GM10266 (cell line): ENCODE results near the gene BLMH.

Source experiments
- DNase-seq: peaks from one replicate; pipeline ENCODE4 v3.0.0; 2012; ENCODE audit errors: extremely low spot score
- TF ChIP-seq, protein P1 (sequence below): IDR thresholded peaks from 2 replicates; pipeline ENCODE4 v1.5.1; 2012; ENCODE audit warnings: mild to moderate bottlenecking, low read depth; ENCODE audit not compliant: control insufficient read depth, insufficient read depth; ENCODE audit errors: missing control alignments

The BLMH gene

GRCh38 chr17:30217746-30218245, 73.9 kb downstream of the BLMH start:
- no peak for DNase-seq
- TF ChIP-seq, protein P1, sequence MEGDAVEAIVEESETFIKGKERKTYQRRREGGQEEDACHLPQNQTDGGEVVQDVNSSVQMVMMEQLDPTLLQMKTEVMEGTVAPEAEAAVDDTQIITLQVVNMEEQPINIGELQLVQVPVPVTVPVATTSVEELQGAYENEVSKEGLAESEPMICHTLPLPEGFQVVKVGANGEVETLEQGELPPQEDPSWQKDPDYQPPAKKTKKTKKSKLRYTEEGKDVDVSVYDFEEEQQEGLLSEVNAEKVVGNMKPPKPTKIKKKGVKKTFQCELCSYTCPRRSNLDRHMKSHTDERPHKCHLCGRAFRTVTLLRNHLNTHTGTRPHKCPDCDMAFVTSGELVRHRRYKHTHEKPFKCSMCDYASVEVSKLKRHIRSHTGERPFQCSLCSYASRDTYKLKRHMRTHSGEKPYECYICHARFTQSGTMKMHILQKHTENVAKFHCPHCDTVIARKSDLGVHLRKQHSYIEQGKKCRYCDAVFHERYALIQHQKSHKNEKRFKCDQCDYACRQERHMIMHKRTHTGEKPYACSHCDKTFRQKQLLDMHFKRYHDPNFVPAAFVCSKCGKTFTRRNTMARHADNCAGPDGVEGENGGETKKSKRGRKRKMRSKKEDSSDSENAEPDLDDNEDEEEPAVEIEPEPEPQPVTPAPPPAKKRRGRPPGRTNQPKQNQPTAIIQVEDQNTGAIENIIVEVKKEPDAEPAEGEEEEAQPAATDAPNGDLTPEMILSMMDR, result no peak

- DNase-seq, result no peak
- TF ChIP-seq, protein P1, result no peak
Observed at GRCh38 chr17:30217054-30217453, 74.7 kb downstream of the BLMH start.

GRCh38 chr17:30212750-30213149, 79.0 kb downstream of the BLMH start:
- peak; percentile 76 for DNase-seq

GRCh38 chr17:30211371-30211770, 80.4 kb downstream of the BLMH start:
- TF ChIP-seq, protein P1, result no peak
- no peak for DNase-seq

More at GRCh38 chr17:30212750-30213149, 79.0 kb downstream of the BLMH start:
- TF ChIP-seq, protein P1, result no peak

GRCh38 chr17:30210901-30211300, 80.8 kb downstream of the BLMH start:
- TF ChIP-seq, protein P1, result no peak
- DNase-seq, result no peak

- TF ChIP-seq, protein P1, result no peak
- no peak for DNase-seq
Observed at GRCh38 chr17:30210366-30210765, 81.4 kb downstream of the BLMH start.

- TF ChIP-seq, protein P1, result no peak
- no peak for DNase-seq
Observed at GRCh38 chr17:30209930-30210329, 81.8 kb downstream of the BLMH start.
